OCI-LY1 (cell line): ENCODE results near the gene PRCD.

ENCODE experiments used
- H2AFZ ChIP-seq: fragments of 200-600 bp; sonication (generic), shearing (Covaris generic); 2 replicates; pipeline ENCODE4 v1.6.0; 2014; ENCODE audit warnings: antibody characterized with exemption, mild to moderate bottlenecking, low read length
- H3F3A ChIP-seq: fragments of 200-600 bp; sonication (generic), shearing (Covaris generic); 2 replicates; pipeline ENCODE4 v1.6.0; 2014; ENCODE audit warnings: mild to moderate bottlenecking, antibody characterized with exemption, low read length, moderate library complexity; ENCODE audit not compliant: insufficient read depth
- H3K27ac ChIP-seq: fragments of 200-600 bp; sonication (generic); 2 replicates; pipeline ENCODE4 v1.5.1; 2014; ENCODE audit warnings: low read length, mixed run types, mild to moderate bottlenecking, low read depth; ENCODE audit not compliant: poor library complexity, severe bottlenecking
- H3K27me3 ChIP-seq: fragments of 200-600 bp; sonication (generic); 2 replicates; pipeline ENCODE4 v1.6.0; 2014; ENCODE audit warnings: antibody characterized with exemption, mild to moderate bottlenecking, low read length, moderate library complexity; ENCODE audit not compliant: insufficient read depth
- H3K36me3 ChIP-seq: fragments of 200-600 bp; sonication (generic); 2 replicates; pipeline ENCODE4 v1.6.1; 2014; ENCODE audit warnings: mild to moderate bottlenecking, antibody characterized with exemption, low read length, moderate library complexity, mixed read lengths; ENCODE audit not compliant: insufficient read depth
- H3K4me1 ChIP-seq: fragments of 200-600 bp; sonication (generic); 2 replicates; pipeline ENCODE4 v1.5.1; 2014; ENCODE audit warnings: mild to moderate bottlenecking, low read length, moderate library complexity; ENCODE audit not compliant: insufficient read depth, severe bottlenecking
- H3K4me2 ChIP-seq: fragments of 200-600 bp; sonication (generic), shearing (Covaris generic); 2 replicates; pipeline ENCODE4 v1.6.1; 2014; ENCODE audit warnings: low read length
- H3K4me3 ChIP-seq: fragments of 200-600 bp; sonication (generic); 2 replicates; pipeline ENCODE4 v1.5.1; 2014; ENCODE audit warnings: low read length, low read depth, mild to moderate bottlenecking, mixed read lengths; ENCODE audit not compliant: poor library complexity, severe bottlenecking
- H3K79me2 ChIP-seq: fragments of 200-600 bp; shearing (Covaris generic); 2 replicates; pipeline ENCODE4 v1.6.1; 2016; ENCODE audit warnings: mixed run types, low read length, mixed read lengths; ENCODE audit not compliant: insufficient read depth
- H3K9ac ChIP-seq: fragments of 200-600 bp; sonication (generic), shearing (Covaris generic); 2 replicates; pipeline ENCODE4 v1.6.1; 2014; ENCODE audit warnings: mild to moderate bottlenecking, low read length, mixed read lengths
- H3K9me2 ChIP-seq: fragments of 200-600 bp; sonication (generic), shearing (Covaris generic); 2 replicates; pipeline ENCODE4 v1.6.1; 2014; ENCODE audit warnings: low read depth, mild to moderate bottlenecking, low read length, mixed read lengths
- H3K9me3 ChIP-seq: fragments of 200-600 bp; shearing (Covaris generic); 2 replicates; pipeline ENCODE4 v1.6.1; 2014; ENCODE audit warnings: low read length, mixed read lengths
- H4K20me1 ChIP-seq: fragments of 200-600 bp; sonication (generic), shearing (Covaris generic); 2 replicates; pipeline ENCODE4 v1.6.0; 2016; ENCODE audit warnings: mild to moderate bottlenecking, low read length; ENCODE audit not compliant: insufficient read depth
- CTCF ChIP-seq: fragments of 200-600 bp; sonication (generic), shearing (Covaris generic); IDR thresholded peaks from 2 replicates; pipeline ENCODE4 v1.5.1; 2017; ENCODE audit warnings: mild to moderate bottlenecking, antibody characterized with exemption, low read length, moderate library complexity, mixed read lengths
- EZH2 ChIP-seq: fragments of 200-600 bp; sonication (generic), shearing (Covaris generic); IDR thresholded peaks from 2 replicates; pipeline ENCODE4 v1.8.0; 2017; ENCODE audit warnings: borderline replicate concordance, mixed run types, mild to moderate bottlenecking, antibody characterized with exemption, low read length, moderate library complexity, mixed read lengths

PRCD gene

GRCh38 chr17:76495663-76496400, 44.0 kb upstream of the PRCD start:
- Histone ChIP-seq H2AFZ (no peak overlapping the region), H3K27me3 (no peaks in the 10 kb centered on the region), H3K4me1 (peaks cover 53% of the 10 kb centered on the region), H3K4me3 (no peak overlapping the region), H4K20me1 (no peaks in the 10 kb centered on the region), H3K9me2 (no peaks in the 10 kb centered on the region), H3K9me3 (no peaks in the 10 kb centered on the region), H3K27ac (no peak overlapping the region), H3K36me3 (no peaks in the 10 kb centered on the region), H3K9ac (no peak overlapping the region), H3F3A (no peaks in the 10 kb centered on the region), H3K4me2 (no peak overlapping the region), H3K79me2 (no peaks in the 10 kb centered on the region)
- TF ChIP-seq CTCF (no peak), EZH2 (no peak)

DNA sequence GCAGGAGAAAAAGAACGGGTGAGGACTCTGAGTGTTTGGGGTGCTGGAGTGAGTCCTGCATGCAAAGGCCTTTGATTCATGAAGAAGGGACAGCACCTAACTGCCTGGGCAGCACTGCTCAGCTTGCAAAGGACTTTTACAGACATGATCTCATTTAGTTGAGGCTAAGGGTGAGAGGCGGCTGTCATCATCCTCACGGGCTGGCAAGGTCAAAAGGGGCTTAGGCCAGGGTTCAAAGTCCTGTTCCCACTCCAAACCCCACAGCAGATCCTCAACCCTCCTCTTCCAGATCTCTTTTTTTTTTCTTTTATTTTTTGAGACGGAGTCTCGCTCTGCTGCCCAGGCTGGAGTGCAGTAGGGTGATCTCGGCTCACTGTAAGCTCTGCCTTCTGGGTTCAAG, 43.4 kb upstream of the PRCD start:
- TF ChIP-seq EZH2 (no peak), CTCF (no peak)
- Histone ChIP-seq H3K9me2 (no peaks in the 10 kb centered on the region), H3K27ac (no peak overlapping the region), H3K4me3 (no peak overlapping the region), H3K36me3 (no peaks in the 10 kb centered on the region), H3F3A (no peaks in the 10 kb centered on the region), H3K9me3 (no peaks in the 10 kb centered on the region), H3K27me3 (no peaks in the 10 kb centered on the region), H2AFZ (no peak overlapping the region), H3K4me1 (peaks cover 54% of the 10 kb centered on the region), H3K79me2 (no peaks in the 10 kb centered on the region), H4K20me1 (no peaks in the 10 kb centered on the region), H3K4me2 (no peak overlapping the region), H3K9ac (no peak overlapping the region)

DNA sequence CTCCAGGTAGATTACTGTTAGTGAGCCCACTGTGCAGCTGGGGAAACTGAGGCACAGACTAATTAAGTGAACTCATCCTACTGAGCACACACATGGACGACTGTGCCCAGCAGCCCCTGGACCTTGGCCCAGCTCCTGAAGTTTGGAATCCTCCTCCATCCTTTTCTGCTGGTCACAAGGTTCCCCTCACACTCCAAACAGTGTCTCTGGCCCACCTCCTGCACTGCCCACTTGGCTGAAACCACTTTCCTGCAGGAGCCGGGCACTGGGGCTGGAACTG, 42.2 kb upstream of the PRCD start:
- no peaks in the 10 kb centered on the region for H3K27me3 ChIP-seq
- no peaks in the 10 kb centered on the region for H4K20me1 ChIP-seq
- no peak overlapping the region for H3K4me3 ChIP-seq
- no peak overlapping the region for H2AFZ ChIP-seq
- no peak overlapping the region for H3K9ac ChIP-seq
- H3K4me2 ChIP-seq: no peak overlapping the region
- H3K4me1 ChIP-seq: peaks cover 54% of the 10 kb centered on the region
- H3K79me2 ChIP-seq: no peaks in the 10 kb centered on the region
- H3K9me2 ChIP-seq: no peaks in the 10 kb centered on the region
- no peaks in the 10 kb centered on the region for H3F3A ChIP-seq
- no peak overlapping the region for H3K27ac ChIP-seq
- no peaks in the 10 kb centered on the region for H3K9me3 ChIP-seq
- TF ChIP-seq EZH2 (no peak), CTCF (no peak)
- no peaks in the 10 kb centered on the region for H3K36me3 ChIP-seq
